SK-N-SH treated with all-trans-retinoic acid at 6 μM for 48 hours (cell line): ENCODE measurements around the gene COL6A6.

Experiments
- ISL1 ChIP-seq: fragments of 250-450 bp; sonication (Bioruptor Pico); IDR thresholded peaks from 2 replicates; pipeline ENCODE4 v2.1.2; 2022; ENCODE audit warnings: mild to moderate bottlenecking, moderate library complexity
- PATZ1 ChIP-seq: fragments of 250-450 bp; sonication (Bioruptor Pico); IDR thresholded peaks from 2 replicates; pipeline ENCODE4 v1.8.0; 2020; ENCODE audit warnings: mild to moderate bottlenecking, moderate library complexity, borderline replicate concordance
- POU6F1 ChIP-seq: fragments of 250-450 bp; sonication (Bioruptor Pico); IDR thresholded peaks from 2 replicates; pipeline ENCODE4 v1.8.0; 2021; ENCODE audit warnings: low read depth, mild to moderate bottlenecking, moderate library complexity, borderline replicate concordance
- TCF4 ChIP-seq: fragments of 250-450 bp; sonication (Bioruptor Pico); IDR thresholded peaks from 2 replicates; pipeline ENCODE4 v1.8.0; 2021; ENCODE audit warnings: mild to moderate bottlenecking, moderate library complexity, borderline replicate concordance
- ZC3H10 ChIP-seq: fragments of 250-450 bp; sonication (Bioruptor Pico); IDR thresholded peaks from 2 replicates; pipeline ENCODE4 v1.5.1; 2021; ENCODE audit warnings: mild to moderate bottlenecking, moderate library complexity
- ZFP3 ChIP-seq: fragments of 250-450 bp; sonication (Bioruptor Pico); IDR thresholded peaks from 2 replicates; pipeline ENCODE4 v1.5.0; 2020; ENCODE audit warnings: mild to moderate bottlenecking, moderate library complexity
- ZNF565 ChIP-seq: fragments of 450-650 bp; formaldehyde crosslinking; conservative IDR thresholded peaks from 2 replicates; pipeline ENCODE4 v1.5.0; 2020; ENCODE audit warnings: low read depth, mild to moderate bottlenecking, moderate library complexity
- TF ChIP-seq, protein P1 (sequence below): fragments of 250-450 bp; sonication (Bioruptor Pico); IDR thresholded peaks from 2 replicates; pipeline ENCODE4 v1.5.1; 2020; ENCODE audit warnings: low read depth, mild to moderate bottlenecking, moderate library complexity

DNA sequence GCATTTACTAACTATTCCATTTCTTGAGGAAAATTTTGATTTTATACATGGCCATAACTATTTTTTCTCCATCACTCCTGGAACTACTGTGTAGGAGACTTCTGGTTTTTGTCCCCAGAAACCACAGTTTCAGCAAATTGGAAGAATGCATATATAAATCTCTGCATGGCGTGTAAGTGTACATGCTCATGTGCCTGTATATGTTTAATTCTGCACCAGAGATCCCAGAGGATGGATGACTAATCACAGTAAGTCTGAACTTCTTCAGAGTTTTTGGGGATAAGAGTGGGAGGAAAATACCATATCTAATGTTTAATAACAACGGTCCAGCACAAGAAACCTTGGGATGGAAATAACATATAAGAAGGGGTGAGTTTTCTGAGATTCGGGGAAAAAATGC is 10.9 kb upstream of the COL6A6 start:
- TF ChIP-seq PATZ1 (no peak), ZNF565 (CRISPR knock-in tag) (no peak), TCF4 (CRISPR knock-in tag) (no peak), POU6F1 (CRISPR knock-in tag) (no peak), ZFP3 (CRISPR knock-in tag) (no peak), ZC3H10 (CRISPR knock-in tag) (no peak), ISL1 (CRISPR knock-in tag) (no peak)
- TF ChIP-seq, protein P1, sequence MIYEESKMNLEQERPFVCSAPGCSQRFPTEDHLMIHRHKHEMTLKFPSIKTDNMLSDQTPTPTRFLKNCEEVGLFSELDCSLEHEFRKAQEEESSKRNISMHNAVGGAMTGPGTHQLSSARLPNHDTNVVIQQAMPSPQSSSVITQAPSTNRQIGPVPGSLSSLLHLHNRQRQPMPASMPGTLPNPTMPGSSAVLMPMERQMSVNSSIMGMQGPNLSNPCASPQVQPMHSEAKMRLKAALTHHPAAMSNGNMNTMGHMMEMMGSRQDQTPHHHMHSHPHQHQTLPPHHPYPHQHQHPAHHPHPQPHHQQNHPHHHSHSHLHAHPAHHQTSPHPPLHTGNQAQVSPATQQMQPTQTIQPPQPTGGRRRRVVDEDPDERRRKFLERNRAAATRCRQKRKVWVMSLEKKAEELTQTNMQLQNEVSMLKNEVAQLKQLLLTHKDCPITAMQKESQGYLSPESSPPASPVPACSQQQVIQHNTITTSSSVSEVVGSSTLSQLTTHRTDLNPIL (CRISPR knock-in tag) = no peak
